Lung (tissue), 12 donors: ENCODE results near the gene PTPRT. TPM values are rescaled to one million over a fixed set of nuclear protein-coding genes. Genes with fewer than 3 reads are reported as not detected.

ENCODE experiments used
- ATAC-seq: fragments of 200-7000 bp; cut with Tn5 transposase; one replicate; pipeline ENCODE4 v1.9.1; 2020; ENCODE audit warnings: moderate number of reproducible peaks; ENCODE audit not compliant: insufficient read depth, low FRiP score
- DNase-seq, 3 donors: peaks; one replicate each; pipeline ENCODE4 v3.0.0-alpha.2; 2013 to 2017
- H3K27ac ChIP-seq, 2 donors: one replicate each; pipeline ENCODE4 v1.5.1; 2013; ENCODE audit warnings: mild to moderate bottlenecking in 2 of 2, moderate library complexity in 2 of 2, control low read depth in 1 of 2, inconsistent platforms in 1 of 2, low read depth in 1 of 2, low read length in 1 of 2
- H3K27me3 ChIP-seq, 3 donors: one replicate each; pipeline ENCODE4 v1.5.1; 2013; ENCODE audit warnings: low read length in 2 of 3; ENCODE audit not compliant: control insufficient read depth in 3 of 3, insufficient read depth in 3 of 3
- H3K36me3 ChIP-seq, 4 donors: one replicate each; pipeline ENCODE4 v1.5.1; 2013; ENCODE audit warnings: low read length in 4 of 4, mild to moderate bottlenecking in 1 of 4, moderate library complexity in 1 of 4; ENCODE audit not compliant: control insufficient read depth in 4 of 4, insufficient read depth in 4 of 4
- H3K4me1 ChIP-seq, 5 donors: one replicate each; pipeline ENCODE4 v1.5.1; 2013; ENCODE audit warnings: low read length in 5 of 5, mild to moderate bottlenecking in 2 of 5, moderate library complexity in 1 of 5; ENCODE audit not compliant: control insufficient read depth in 5 of 5, insufficient read depth in 5 of 5
- H3K4me3 ChIP-seq: one replicate; pipeline ENCODE4 v1.5.1; 2013; ENCODE audit warnings: mild to moderate bottlenecking, control low read depth, moderate library complexity
- H3K9ac ChIP-seq, 2 donors: one replicate each; pipeline ENCODE4 v1.5.1; 2013; ENCODE audit warnings: low read length in 2 of 2, control low read depth in 1 of 2; ENCODE audit not compliant: insufficient read depth in 1 of 2
- H3K9me3 ChIP-seq, 4 donors: one replicate each; pipeline ENCODE4 v1.5.1; 2013; ENCODE audit warnings: low read length in 3 of 4, mild to moderate bottlenecking in 1 of 4, moderate library complexity in 1 of 4; ENCODE audit not compliant: control insufficient read depth in 4 of 4, insufficient read depth in 3 of 4
- WGBS, 2 donors: extraction: QIAGEN DNeasy Blood & Tissue Kit; methylation state at CpG; one replicate each; pipeline ENCODE4 v1.1.7; 2013; 5-methylcytosine and 5-hydroxymethylcytosine counted together
- polyA plus RNA-seq, 2 donors: library from polyadenylated mRNA; stranded (reverse); fragments of 200-250 nt; gene quantifications; one replicate each; pipeline ENCODE4 v1.2.1, GENCODE V29; 2013
- total RNA-seq, 2 donors: library from RNA; depleted of rRNA in 1 of 2; stranded (reverse); fragments of >200 nt in 1 of 2; gene quantifications; one replicate each; pipeline ENCODE4 v1.2.1, GENCODE V29; 2014 to 2021
- TF ChIP-seq, protein P1 (sequence below): IDR thresholded peaks from 2 replicates; pipeline ENCODE4 v1.5.1; 2012; ENCODE audit warnings: mild to moderate bottlenecking; ENCODE audit errors: control extremely low read depth, extremely low read depth
- donor health status: control.
- donor health status: control.
- donor health status: Bipolar disorder and iron deficiency.
- donor health status: healthy.
- donor health status: DM: yes; HTN: yes; CAD: no.

The PTPRT gene
- total and polyA plus RNA-seq, 4 donors: 0.37 to 13.8 (median 6.1) TPM

DNA sequence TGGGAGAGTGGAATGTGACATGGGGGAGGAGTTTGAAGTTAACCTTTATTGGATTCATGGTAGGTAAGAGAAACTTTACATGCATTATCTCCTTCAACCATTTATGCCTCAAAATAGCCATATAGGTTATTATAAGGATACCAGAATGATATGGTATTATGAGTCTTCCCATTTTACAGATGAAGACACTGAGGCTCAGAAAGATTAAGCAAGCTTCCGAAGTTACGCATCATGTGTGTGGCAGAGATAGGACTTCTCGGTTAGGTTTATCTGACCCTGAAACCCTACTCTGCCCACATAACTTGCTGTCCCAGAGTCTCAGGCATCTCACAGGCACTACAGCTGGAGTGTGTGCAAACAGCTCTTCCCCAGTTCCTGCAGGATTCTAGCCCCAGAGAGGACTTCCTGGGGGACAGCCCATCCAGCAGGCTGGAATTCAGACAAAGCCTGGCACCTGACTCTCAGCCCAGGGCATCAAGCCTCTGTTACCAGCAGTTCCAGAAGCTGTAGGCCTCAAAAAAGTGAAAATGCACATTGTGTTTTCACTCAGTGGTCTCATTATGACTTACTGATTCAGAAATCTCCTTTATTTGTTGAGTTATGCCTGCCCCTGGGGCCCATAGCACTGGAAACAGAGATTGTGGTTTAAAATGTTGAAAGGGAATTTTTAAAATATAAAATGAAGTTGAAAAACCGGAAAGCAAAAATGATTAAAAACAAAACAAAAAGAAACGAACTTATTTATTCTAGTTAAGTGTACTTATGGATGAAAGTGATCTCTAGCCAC lies 1058.7 kb downstream of the PTPRT start:
- peaks cover 0 to 3% (median 0%) of the 10 kb centered on the region in 3 donors for H3K27me3 ChIP-seq
- no peak for DNase-seq

GRCh38 chr20:42125426-42125825 lies 1064.3 kb downstream of the PTPRT start:
- Histone ChIP-seq H3K4me3 (no peak overlapping the region), H3K27me3 (no peaks in the 10 kb centered on the region), H3K27ac (no peak overlapping the region), H3K9ac (no peak overlapping the region), H3K36me3 (no peaks in the 10 kb centered on the region), H3K4me1 (no peaks in the 10 kb centered on the region), H3K9me3 (no peaks in the 10 kb centered on the region)
- ATAC-seq (no peak), DNase-seq (no peak)
- 36 to 58% methylated on average over 2 of the region's 2 CpGs for WGBS, 2 donors
- TF ChIP-seq, protein P1, sequence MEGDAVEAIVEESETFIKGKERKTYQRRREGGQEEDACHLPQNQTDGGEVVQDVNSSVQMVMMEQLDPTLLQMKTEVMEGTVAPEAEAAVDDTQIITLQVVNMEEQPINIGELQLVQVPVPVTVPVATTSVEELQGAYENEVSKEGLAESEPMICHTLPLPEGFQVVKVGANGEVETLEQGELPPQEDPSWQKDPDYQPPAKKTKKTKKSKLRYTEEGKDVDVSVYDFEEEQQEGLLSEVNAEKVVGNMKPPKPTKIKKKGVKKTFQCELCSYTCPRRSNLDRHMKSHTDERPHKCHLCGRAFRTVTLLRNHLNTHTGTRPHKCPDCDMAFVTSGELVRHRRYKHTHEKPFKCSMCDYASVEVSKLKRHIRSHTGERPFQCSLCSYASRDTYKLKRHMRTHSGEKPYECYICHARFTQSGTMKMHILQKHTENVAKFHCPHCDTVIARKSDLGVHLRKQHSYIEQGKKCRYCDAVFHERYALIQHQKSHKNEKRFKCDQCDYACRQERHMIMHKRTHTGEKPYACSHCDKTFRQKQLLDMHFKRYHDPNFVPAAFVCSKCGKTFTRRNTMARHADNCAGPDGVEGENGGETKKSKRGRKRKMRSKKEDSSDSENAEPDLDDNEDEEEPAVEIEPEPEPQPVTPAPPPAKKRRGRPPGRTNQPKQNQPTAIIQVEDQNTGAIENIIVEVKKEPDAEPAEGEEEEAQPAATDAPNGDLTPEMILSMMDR: no peak

More for the DNA sequence above, 1058.7 kb downstream of the PTPRT start:
- WGBS, 2 donors: 80 to 84% methylated on average over 5 of the region's 5 CpGs
- no peaks in the 10 kb centered on the region for H3K4me1 ChIP-seq
- ATAC-seq: no peak
- no peak overlapping the region for H3K27ac ChIP-seq
- no peaks in the 10 kb centered on the region for H3K9me3 ChIP-seq
- H3K9ac ChIP-seq: no peak overlapping the region
- no peak overlapping the region for H3K4me3 ChIP-seq
- TF ChIP-seq, protein P1: no peak
- H3K36me3 ChIP-seq: no peaks in the 10 kb centered on the region

DNA sequence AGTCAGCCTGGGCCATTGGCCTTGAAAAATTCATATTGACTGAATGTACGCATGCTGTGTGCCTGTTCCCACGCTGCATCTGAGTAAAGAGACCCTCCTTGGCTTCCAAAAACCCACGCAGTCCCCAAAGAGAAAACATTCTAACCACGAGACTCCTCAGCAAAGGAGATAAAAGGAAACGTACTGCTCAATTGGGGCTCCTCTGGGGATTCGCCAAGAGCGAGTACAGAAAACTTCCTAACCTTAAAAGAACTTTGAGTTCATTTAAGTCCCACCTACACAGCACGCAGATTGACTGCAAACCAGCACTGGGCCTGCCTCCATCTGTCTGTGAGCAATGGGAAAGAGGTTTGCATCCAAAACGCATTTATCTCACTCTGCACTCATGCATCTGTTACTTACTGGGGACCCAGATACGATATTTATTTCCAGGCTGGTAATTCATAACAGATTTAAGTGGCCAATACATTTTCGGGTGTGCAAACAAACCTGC lies 1065.7 kb downstream of the PTPRT start:
- H3K36me3 ChIP-seq: no peaks in the 10 kb centered on the region

More for the DNA sequence above, 1065.7 kb downstream of the PTPRT start:
- Histone ChIP-seq H3K4me3 (no peak overlapping the region), H3K9me3 (no peaks in the 10 kb centered on the region), H3K9ac (no peak overlapping the region), H3K27me3 (no peaks in the 10 kb centered on the region), H3K4me1 (no peaks in the 10 kb centered on the region), H3K27ac (no peak overlapping the region)
- TF ChIP-seq, protein P1: no peak
- ATAC-seq: no peak
- DNase-seq: no peak
- 70 to 78% methylated on average over 11 of the region's 11 CpGs for WGBS, 2 donors
